Measurements from ENCODE around the gene ADCY2. TPM values are rescaled to one million over a fixed set of nuclear protein-coding genes. Genes with fewer than 3 reads are reported as not detected.

Gene ADCY2
- total RNA-seq, 1 experiment from 2014 or later = 0.21 TPM

DNA sequence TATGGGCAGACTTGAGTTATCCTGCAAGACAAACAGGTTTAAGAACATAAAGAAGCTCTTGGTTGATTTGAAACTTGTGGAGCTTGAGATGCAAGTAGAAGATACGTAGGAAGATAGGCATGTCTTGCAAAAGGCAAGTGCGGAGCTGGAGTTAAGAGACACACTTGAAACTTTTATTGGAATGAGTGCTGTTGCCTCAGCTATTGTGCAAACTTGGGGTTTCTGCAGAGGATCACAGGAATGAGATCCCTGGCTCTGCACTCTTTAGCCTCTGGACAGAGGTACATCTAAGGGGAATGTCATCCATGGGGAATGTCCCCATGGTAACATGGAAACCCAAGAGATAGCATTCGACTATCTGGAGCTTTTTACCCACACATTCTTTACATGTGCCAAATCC lies 121.1 kb downstream of the ADCY2 start:
- Histone ChIP-seq H3K36me3 (no peaks in the 10 kb centered on the region), H3K27me3 (replicated peaks) (no peaks in the 10 kb centered on the region), H3K4me1 (replicated peaks) (no peaks in the 10 kb centered on the region), H3K27ac (no peak overlapping the region), H3K4me3 (no peak overlapping the region), H3K9me3 (replicated peaks) (no peaks in the 10 kb centered on the region)
- no peak for DNase-seq (ENCODE audit: low read depth in 1 of 2, low spot score in 2 of 2)

DNA sequence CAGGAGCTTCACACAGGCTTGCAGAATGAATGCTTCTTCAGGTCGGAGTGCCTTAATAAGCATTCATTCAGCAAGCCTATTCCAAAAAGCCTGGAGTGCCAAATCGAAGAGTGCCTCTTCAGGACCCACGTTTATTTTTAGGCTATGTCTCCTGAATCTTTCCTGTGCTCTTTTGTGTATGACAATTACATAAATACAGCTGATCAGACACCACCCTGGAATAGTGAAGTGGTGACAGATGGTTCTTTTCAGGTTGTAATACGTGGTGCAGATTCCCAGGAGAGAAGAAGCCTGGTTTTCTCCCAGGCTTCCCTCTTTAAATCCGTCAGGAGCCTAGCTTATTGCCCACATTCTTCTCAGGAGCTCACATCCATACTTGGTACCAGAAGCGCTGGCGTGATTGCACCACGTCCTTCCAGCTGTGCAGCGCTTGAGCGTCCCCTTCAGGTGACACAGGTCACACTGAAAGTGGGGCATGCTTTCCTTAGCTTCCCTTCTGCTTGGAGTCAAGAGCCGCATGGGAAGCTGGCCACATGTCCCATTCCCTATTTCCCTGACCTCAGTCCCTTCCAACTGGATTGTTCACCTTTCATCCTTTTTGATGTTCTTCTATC lies 123.1 kb downstream of the ADCY2 start:
- H3K4me3 ChIP-seq = no peak overlapping the region
- no peaks in the 10 kb centered on the region for H3K36me3 ChIP-seq
- H3K4me1 ChIP-seq (replicated peaks) = no peaks in the 10 kb centered on the region
- DNase-seq (ENCODE audit: low read depth in 1 of 2, low spot score in 2 of 2) = no peak
- H3K9me3 ChIP-seq (replicated peaks) = no peaks in the 10 kb centered on the region
- H3K27me3 ChIP-seq (replicated peaks) = 0 out of 2 replicates have a peak, but pooled peaks cover 2% of the 10 kb centered on the region
- H3K27ac ChIP-seq = no peak overlapping the region

DNA sequence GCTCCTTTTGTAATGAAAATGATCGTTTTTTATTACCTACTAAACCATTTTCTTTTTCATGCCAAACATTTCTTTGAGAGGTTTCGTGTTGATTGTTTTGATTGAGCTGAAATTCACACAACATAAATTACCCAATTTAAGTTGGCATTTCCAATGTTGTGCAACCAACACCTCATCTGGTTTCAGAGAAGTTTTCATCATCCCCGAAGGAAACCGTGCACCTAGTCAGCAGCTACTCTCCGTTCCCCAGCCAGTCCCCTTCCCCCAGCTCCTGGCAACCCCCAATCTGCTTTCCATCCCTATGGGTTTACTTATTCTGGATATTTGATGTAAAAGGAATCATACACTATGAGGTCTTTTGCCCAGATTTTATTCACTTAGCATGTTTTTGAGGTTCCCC lies 123.6 kb downstream of the ADCY2 start:
- no peak for DNase-seq (ENCODE audit: low read depth in 1 of 2, low spot score in 2 of 2)

DNA sequence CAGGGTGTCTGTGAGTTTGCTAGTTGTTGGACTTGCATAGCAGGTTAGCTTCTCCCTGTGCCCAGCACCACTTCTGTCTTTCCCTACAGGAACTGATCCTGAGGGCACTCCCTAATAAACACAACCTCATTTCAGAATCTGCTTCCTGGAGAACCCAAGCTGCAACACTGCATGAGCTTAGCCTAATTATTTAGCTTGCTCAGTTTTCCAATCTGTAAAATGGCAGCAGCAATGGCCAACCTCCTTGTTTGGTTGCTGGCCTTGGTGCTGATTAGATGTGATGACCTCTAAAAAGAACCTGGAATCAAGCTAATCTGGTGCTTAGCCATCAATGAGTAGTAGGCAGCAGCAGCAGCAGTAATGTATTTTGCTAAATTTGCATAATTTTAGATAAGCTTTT lies 133.9 kb downstream of the ADCY2 start:
- H3K9me3 ChIP-seq (replicated peaks) = no peaks in the 10 kb centered on the region
- H3K4me3 ChIP-seq = no peak overlapping the region
- no peak for DNase-seq (ENCODE audit: low read depth in 1 of 2, low spot score in 2 of 2)
- no peaks in the 10 kb centered on the region for H3K36me3 ChIP-seq
- no peaks in the 10 kb centered on the region for H3K27me3 ChIP-seq (replicated peaks)
- H3K4me1 ChIP-seq (replicated peaks) = no peaks in the 10 kb centered on the region
- no peak overlapping the region for H3K27ac ChIP-seq

More for the DNA sequence above, 123.6 kb downstream of the ADCY2 start:
- H3K4me3 ChIP-seq = no peak overlapping the region
- no peaks in the 10 kb centered on the region for H3K9me3 ChIP-seq (replicated peaks)
- H3K27me3 ChIP-seq (replicated peaks) = 0 out of 2 replicates have a peak, but pooled peaks cover 3% of the 10 kb centered on the region
- H3K4me1 ChIP-seq (replicated peaks) = no peaks in the 10 kb centered on the region
- no peak overlapping the region for H3K27ac ChIP-seq
- H3K36me3 ChIP-seq = no peaks in the 10 kb centered on the region

DNA sequence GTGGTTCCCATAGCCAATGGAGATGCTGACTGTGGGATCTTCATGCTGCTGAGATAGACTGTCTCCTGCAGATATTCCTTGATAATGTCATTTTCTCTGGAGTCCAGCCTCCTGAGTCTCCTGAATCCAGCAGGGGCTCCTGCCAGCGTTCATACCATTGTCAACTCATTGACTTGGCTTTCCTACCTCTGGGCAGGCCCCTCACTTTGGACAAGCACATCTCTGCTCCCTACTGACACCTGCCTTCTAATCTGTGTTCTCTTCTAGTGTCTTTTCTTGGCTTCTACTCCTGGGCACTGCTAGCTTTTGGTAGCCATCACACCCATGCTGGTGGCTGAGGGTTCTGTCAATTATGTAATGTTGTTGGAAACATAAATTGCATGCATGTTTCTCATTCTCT lies 138.0 kb downstream of the ADCY2 start:
- no peaks in the 10 kb centered on the region for H3K9me3 ChIP-seq (replicated peaks)
- H3K27me3 ChIP-seq (replicated peaks) = no peaks in the 10 kb centered on the region
- DNase-seq (ENCODE audit: low read depth in 1 of 2, low spot score in 2 of 2) = no peak
- no peaks in the 10 kb centered on the region for H3K4me1 ChIP-seq (replicated peaks)
- H3K27ac ChIP-seq = no peak overlapping the region
- no peak overlapping the region for H3K4me3 ChIP-seq
- H3K36me3 ChIP-seq = no peaks in the 10 kb centered on the region

DNA sequence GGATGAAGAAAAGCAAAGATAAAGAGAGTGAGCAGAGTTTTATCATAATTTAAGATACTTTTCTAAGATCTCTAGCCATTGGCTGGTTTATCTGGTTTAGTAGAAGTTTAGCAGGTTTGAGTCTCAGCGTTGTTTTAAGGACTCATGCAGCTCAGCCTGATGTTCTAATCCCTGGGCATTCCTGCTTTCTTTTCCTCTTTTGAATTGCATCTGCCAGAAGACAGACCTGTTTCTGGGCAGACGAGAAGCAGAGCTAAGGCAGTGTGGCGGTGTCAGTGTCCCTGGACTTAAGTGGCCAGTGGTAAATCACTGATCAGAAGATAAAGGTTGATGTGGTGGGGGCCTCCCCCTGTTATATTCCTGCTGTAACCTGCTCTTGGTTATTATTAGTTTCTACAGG lies 138.6 kb downstream of the ADCY2 start:
- no peak for DNase-seq (ENCODE audit: low read depth in 1 of 2, low spot score in 2 of 2)
- Histone ChIP-seq H3K27ac (no peak overlapping the region), H3K4me1 (replicated peaks) (no peaks in the 10 kb centered on the region), H3K4me3 (no peak overlapping the region), H3K27me3 (replicated peaks) (no peaks in the 10 kb centered on the region), H3K9me3 (replicated peaks) (no peaks in the 10 kb centered on the region), H3K36me3 (no peaks in the 10 kb centered on the region)

DNA sequence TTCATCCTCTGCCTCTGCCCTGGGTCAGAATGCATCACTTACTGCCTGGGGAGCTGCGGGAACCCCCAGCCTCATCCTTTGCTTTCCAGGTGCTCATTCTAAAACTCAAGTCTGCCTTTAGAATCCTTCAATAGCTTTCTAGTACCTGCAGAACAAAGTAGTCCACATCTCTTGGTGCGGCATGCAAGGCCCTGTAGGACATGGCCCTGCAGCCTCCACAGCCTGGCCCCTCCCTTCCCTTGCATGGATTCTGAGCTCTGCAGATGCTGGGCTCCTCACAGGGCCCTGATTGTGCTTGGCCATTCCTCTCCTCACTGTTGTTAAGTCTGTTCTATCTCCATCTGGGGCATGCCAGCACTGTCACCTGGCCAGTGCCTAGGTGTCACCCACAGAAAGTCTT lies 141.6 kb downstream of the ADCY2 start:
- Histone ChIP-seq H3K36me3 (no peaks in the 10 kb centered on the region), H3K4me1 (replicated peaks) (no peaks in the 10 kb centered on the region), H3K4me3 (no peak overlapping the region), H3K27ac (no peak overlapping the region), H3K27me3 (replicated peaks) (no peaks in the 10 kb centered on the region), H3K9me3 (replicated peaks) (no peaks in the 10 kb centered on the region)
- DNase-seq (ENCODE audit: low read depth in 1 of 2, low spot score in 2 of 2) = no peak

DNA sequence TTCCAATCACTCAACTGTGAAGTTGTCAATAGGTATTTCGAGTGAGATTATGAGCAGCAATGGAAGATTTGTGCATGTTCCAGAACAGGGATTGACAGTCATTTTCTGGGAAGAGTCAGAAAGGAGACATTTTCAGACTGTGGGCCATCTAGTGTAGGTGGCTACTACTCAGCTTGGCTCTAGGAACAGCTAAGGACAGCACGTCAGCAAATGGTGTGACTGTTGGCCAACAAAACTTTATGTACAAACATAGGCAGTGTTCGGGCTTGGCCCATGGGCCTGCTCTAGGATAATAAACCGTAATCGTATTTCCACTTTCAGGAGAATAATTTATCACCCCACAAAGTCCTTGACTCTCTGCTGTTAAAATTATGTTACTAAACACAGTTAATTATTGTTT lies 143.6 kb downstream of the ADCY2 start:
- Histone ChIP-seq H3K27ac (no peak overlapping the region), H3K4me3 (no peak overlapping the region), H3K36me3 (no peaks in the 10 kb centered on the region), H3K4me1 (replicated peaks) (no peaks in the 10 kb centered on the region), H3K9me3 (replicated peaks) (no peaks in the 10 kb centered on the region), H3K27me3 (replicated peaks) (no peaks in the 10 kb centered on the region)
- DNase-seq (ENCODE audit: low read depth in 1 of 2, low spot score in 2 of 2) = no peak

DNA sequence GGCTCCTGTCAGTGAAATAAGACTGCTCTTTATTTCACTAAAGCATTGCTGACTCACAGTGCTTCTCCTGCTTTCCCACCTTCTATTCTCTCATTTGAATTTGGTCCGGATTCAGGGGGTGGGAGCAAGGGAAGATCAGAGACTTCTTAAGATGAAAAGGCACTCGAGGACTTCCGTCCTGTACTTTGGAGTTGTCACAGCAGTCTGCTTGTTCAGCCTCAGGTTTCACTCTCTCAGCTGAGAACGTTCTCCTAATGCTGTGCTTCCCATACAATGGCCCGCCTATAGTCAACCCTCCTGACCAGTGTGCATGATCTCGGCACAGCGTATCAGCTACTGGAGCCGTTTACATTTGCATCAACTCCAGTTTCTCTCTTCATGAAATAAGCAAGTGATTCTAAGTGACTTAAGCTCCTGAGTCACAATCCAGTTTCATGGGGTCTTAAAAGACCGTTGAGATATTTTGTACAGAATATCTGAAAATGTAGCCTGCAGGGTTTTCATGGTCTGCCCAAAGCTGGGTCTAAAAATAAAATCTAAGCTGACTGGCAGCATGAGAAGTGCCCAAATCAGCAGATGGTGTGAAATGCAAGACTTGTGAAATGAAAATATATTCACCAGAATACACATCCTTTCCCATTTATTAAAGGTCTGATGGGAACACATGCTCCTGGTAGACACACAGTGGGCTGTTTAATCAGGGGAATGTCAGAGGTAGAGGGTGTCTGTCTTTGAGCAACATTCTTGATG lies 145.0 kb downstream of the ADCY2 start:
- Histone ChIP-seq H3K9me3 (replicated peaks) (no peaks in the 10 kb centered on the region), H3K27me3 (replicated peaks) (no peaks in the 10 kb centered on the region), H3K4me1 (replicated peaks) (no peaks in the 10 kb centered on the region), H3K4me3 (no peak overlapping the region), H3K27ac (no peak overlapping the region), H3K36me3 (no peaks in the 10 kb centered on the region)
- DNase-seq (ENCODE audit: low read depth in 1 of 2, low spot score in 2 of 2) = no peak

DNA sequence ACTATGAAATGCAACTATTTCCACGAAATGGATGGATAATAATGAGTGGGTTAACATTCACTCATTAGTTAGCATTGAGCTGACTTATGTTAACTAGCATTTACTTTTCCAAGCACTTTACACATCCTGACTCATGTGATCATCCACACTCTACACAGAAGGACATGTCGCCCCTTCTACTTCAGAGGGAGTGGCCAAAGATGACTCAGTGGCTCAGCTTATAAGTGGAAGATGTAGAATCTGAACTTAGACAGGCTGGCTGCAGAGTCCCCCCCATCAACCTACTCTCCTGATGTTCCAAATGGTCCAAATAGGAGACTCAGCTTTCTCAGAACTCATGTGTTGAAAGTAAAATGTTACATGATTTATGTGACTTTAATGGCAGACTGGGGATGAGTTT lies 146.0 kb downstream of the ADCY2 start:
- no peak overlapping the region for H3K27ac ChIP-seq
- H3K27me3 ChIP-seq (replicated peaks) = no peaks in the 10 kb centered on the region
- no peak overlapping the region for H3K4me3 ChIP-seq
- H3K9me3 ChIP-seq (replicated peaks) = no peaks in the 10 kb centered on the region
- H3K4me1 ChIP-seq (replicated peaks) = no peaks in the 10 kb centered on the region
- no peaks in the 10 kb centered on the region for H3K36me3 ChIP-seq
- no peak for DNase-seq (ENCODE audit: low read depth in 1 of 2, low spot score in 2 of 2)

DNA sequence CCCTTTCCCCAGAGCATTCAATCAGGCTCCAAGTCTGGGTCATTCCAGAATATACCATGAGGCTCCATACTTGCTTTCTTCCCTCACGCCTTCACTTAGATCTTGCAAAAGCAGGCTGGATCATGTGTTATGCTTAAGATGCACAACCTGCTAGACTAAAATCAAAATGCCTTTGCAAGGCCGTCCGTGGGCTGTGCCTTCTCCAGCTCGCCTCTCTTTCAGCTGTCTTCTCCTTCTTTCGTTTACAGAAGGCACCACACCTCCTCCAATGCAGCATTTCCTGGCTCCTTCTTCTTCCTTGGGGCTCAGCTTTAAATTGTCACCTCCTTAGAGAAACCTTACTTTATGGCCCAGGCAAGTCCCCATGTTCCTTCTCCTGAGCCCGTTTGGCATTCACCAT lies 150.6 kb downstream of the ADCY2 start:
- no peaks in the 10 kb centered on the region for H3K36me3 ChIP-seq

DNA sequence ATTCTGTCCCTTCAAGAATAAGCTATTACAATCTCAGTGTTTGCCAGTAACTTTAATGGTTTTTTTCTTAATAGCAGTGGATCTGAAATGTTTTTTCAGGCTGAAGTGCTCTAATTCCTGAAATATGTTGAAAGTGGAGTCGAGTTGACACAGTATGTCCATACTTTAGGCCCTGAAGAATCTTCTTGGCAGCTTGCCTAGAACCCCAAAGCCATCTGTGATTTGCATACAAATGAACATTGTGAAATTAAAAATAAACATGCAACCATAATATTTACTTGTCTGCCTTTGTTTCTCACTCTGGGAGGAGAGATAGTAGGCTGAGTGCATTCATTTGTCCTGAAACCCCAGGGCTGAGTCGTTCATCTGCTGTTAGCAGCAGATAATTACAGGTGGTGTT lies 152.7 kb downstream of the ADCY2 start:
- Histone ChIP-seq H3K4me3 (no peak overlapping the region), H3K4me1 (replicated peaks) (no peaks in the 10 kb centered on the region), H3K27me3 (replicated peaks) (no peaks in the 10 kb centered on the region), H3K27ac (no peak overlapping the region), H3K36me3 (no peaks in the 10 kb centered on the region), H3K9me3 (replicated peaks) (no peaks in the 10 kb centered on the region)
- no peak for DNase-seq (ENCODE audit: low read depth in 1 of 2, low spot score in 2 of 2)

More for the DNA sequence above, 150.6 kb downstream of the ADCY2 start:
- Histone ChIP-seq H3K27ac (no peak overlapping the region), H3K4me1 (replicated peaks) (no peaks in the 10 kb centered on the region), H3K4me3 (no peak overlapping the region), H3K9me3 (replicated peaks) (no peaks in the 10 kb centered on the region), H3K27me3 (replicated peaks) (no peaks in the 10 kb centered on the region)
- no peak for DNase-seq (ENCODE audit: low read depth in 1 of 2, low spot score in 2 of 2)

DNA sequence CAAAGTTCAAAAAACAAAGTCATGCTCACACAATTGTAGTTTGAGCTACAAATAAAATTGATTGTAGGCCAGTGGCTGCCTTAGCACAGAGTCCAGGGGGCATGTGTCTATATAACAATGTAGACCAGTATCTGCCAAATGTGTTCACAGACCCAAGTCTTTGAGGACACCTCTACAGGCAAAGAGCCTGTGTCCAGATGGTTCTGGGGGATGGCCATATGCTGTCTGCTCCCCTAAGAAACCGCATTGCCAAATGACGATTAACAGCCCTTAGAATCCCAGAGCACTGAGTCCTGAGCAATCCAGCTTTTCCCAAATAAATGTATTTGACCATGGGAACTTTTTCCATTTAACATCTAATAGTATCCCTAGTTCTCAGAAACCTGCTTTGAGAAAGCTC lies 169.6 kb downstream of the ADCY2 start:
- no peak for DNase-seq (ENCODE audit: low read depth in 1 of 2, low spot score in 2 of 2)
- Histone ChIP-seq H3K4me1 (replicated peaks) (no peaks in the 10 kb centered on the region), H3K27ac (no peak overlapping the region), H3K36me3 (no peaks in the 10 kb centered on the region), H3K27me3 (replicated peaks) (no peaks in the 10 kb centered on the region), H3K4me3 (no peak overlapping the region), H3K9me3 (replicated peaks) (no peaks in the 10 kb centered on the region)

DNA sequence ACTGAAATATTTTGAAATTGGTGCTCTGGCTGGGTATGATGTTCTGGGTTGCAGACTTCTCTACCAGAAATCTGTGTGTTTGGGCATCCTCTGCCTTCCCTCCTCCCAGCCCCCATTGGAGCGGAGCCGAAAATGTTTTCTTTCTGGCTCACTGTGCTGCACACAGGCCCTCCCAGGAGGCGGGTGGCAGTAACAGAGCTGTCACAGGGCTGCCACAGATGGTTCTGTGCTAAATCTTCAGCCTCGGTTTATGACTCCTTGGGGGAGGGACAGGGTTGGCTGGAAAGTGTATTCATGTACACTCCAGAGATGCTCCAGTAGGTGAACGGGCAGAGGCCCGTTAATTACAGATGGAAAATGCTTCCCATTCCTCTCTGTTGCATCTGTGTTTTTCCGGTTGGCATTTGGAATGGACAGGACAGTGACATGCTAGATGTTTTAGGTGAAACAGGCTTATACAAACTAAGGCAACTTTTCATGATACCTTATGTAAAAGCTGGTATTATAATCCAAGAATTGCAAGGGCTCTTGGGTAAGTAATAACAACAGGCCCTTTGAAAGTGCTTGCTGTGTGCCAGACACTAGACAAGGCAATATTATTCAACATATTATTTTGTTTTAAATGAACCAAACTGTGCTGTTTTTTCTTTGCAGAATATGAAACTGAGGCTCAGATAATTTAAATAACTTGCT lies 180.2 kb downstream of the ADCY2 start:
- DNase-seq (ENCODE audit: low read depth in 1 of 2, low spot score in 2 of 2) = no peak
- Histone ChIP-seq H3K27ac (no peak overlapping the region), H3K9me3 (replicated peaks) (peaks cover 5% of the 10 kb centered on the region), H3K36me3 (no peaks in the 10 kb centered on the region), H3K4me1 (replicated peaks) (no peaks in the 10 kb centered on the region), H3K4me3 (no peak overlapping the region), H3K27me3 (replicated peaks) (no peaks in the 10 kb centered on the region)

Measured in SJSA1 (cell line).